Measurements from ENCODE around the gene ECT2. TPM values are rescaled to one million over a fixed set of nuclear protein-coding genes. Genes with fewer than 3 reads are reported as not detected.

The ECT2 gene
- total RNA-seq, 1 experiment from 2014 or later: 98.5 TPM

DNA sequence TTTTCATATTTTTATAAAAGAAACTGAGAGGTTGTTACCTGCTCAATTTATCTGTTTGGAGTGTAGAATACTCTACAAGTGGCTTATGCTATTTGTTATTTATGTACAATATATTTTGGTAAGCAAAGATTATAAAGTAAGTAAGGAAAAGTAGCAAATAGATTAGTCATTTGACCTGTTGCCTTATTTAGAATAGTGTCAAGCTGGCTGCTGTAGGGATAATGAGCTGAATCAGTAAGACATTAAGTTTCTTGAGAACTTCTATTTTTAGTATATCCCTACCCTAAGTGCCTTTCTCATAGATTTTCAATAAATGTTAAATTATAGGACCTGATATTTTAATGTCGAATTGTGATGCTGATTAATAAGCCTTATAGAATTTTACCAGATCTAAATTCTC lies 37.2 kb downstream of the ECT2 start:
- CTCF ChIA-PET: no interaction called here
- Histone ChIP-seq H3K36me3 (ENCODE audit: insufficient read depth, low read length, poor library complexity, severe bottlenecking) (peaks cover 87% of the 10 kb centered on the region), H3K27me3 (replicated peaks; ENCODE audit: insufficient read depth, low read depth, low read length, poor library complexity) (no peaks in the 10 kb centered on the region), H3K4me1 (ENCODE audit: insufficient read depth, low read length, poor library complexity, severe bottlenecking) (no peaks in the 10 kb centered on the region), H3K27ac (ENCODE audit: low read depth, low read length, poor library complexity, severe bottlenecking) (no peak overlapping the region), H3K4me3 (ENCODE audit: low read depth, low read length, poor library complexity, severe bottlenecking) (no peak overlapping the region), H3K9me3 (ENCODE audit: low read depth, low read length, poor library complexity, severe bottlenecking) (no peaks in the 10 kb centered on the region)
- intact Hi-C loops (cut with micrococcal nuclease; ENCODE audit: unreplicated experiment): no loop called here
- no peak for DNase-seq (ENCODE audit: low spot score)
- TF ChIP-seq, protein P1, sequence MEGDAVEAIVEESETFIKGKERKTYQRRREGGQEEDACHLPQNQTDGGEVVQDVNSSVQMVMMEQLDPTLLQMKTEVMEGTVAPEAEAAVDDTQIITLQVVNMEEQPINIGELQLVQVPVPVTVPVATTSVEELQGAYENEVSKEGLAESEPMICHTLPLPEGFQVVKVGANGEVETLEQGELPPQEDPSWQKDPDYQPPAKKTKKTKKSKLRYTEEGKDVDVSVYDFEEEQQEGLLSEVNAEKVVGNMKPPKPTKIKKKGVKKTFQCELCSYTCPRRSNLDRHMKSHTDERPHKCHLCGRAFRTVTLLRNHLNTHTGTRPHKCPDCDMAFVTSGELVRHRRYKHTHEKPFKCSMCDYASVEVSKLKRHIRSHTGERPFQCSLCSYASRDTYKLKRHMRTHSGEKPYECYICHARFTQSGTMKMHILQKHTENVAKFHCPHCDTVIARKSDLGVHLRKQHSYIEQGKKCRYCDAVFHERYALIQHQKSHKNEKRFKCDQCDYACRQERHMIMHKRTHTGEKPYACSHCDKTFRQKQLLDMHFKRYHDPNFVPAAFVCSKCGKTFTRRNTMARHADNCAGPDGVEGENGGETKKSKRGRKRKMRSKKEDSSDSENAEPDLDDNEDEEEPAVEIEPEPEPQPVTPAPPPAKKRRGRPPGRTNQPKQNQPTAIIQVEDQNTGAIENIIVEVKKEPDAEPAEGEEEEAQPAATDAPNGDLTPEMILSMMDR (conservative IDR thresholded peaks at IDR 0.05; ENCODE audit: low read depth, low read length): no peak
- TF ChIP-seq EZH2 (IDR thresholded peaks at IDR 0.05; ENCODE audit: borderline replicate concordance, low read depth, low read length, poor library complexity, severe bottlenecking): no peak
- BruUV-seq (replicated peaks): no TSS peak
- POLR2A ChIA-PET (ENCODE audit: low non-redundant PET): no interaction called here

DNA sequence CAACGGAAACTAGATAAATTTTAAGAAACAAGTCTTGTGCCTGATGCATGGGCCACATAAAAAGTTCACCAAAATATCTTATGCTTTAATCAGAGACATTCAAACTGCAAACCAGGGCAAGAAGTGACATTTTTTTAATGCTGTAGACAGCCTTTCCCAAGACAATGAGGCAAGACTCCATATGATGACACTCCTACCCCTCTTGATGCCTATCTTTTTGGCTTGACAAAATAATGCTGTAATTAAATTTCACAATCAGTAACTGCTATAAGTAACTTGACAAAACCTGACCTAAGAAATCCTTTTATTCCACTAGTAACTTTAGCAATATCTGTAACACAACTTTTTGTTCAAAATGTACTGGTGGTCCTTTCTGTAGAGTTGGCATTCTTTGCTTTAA lies 48.7 kb downstream of the ECT2 start:
- no peak overlapping the region for H3K4me3 ChIP-seq (ENCODE audit: low read depth, low read length, poor library complexity, severe bottlenecking)
- POLR2A ChIA-PET (ENCODE audit: low non-redundant PET): no interaction called here
- no peak for DNase-seq (ENCODE audit: low spot score)
- no peaks in the 10 kb centered on the region for H3K9me3 ChIP-seq (ENCODE audit: low read depth, low read length, poor library complexity, severe bottlenecking)
- intact Hi-C loops (cut with micrococcal nuclease; ENCODE audit: unreplicated experiment): no loop called here
- no TSS peak for BruUV-seq (replicated peaks)
- H3K27ac ChIP-seq (ENCODE audit: low read depth, low read length, poor library complexity, severe bottlenecking): no peak overlapping the region
- TF ChIP-seq EZH2 (IDR thresholded peaks at IDR 0.05; ENCODE audit: borderline replicate concordance, low read depth, low read length, poor library complexity, severe bottlenecking): no peak
- TF ChIP-seq, protein P1 (conservative IDR thresholded peaks at IDR 0.05; ENCODE audit: low read depth, low read length): no peak
- CTCF ChIA-PET: no interaction called here
- H3K4me1 ChIP-seq (ENCODE audit: insufficient read depth, low read length, poor library complexity, severe bottlenecking): no peaks in the 10 kb centered on the region
- no peaks in the 10 kb centered on the region for H3K27me3 ChIP-seq (replicated peaks; ENCODE audit: insufficient read depth, low read depth, low read length, poor library complexity)
- peaks cover 65% of the 10 kb centered on the region for H3K36me3 ChIP-seq (ENCODE audit: insufficient read depth, low read length, poor library complexity, severe bottlenecking)

DNA sequence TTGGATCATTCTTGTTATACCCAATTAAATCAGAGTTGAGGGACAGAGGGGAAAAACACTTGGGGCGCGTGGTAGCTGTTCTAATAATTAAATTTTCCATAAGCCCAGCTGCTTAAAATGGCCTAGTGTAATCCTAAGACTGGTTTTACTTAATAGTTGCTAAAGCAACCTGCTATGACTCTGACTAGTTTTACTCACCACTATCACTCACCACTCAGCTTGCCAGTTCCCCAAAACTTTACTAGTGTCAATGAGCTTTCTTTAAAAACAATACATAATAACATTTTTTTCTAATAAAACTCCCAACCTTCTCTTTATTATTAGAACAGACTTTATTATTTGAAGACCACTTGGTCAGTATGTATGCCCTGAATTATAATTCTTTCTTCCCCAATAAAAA lies 49.6 kb downstream of the ECT2 start:
- no peaks in the 10 kb centered on the region for H3K4me1 ChIP-seq (ENCODE audit: insufficient read depth, low read length, poor library complexity, severe bottlenecking)
- H3K9me3 ChIP-seq (ENCODE audit: low read depth, low read length, poor library complexity, severe bottlenecking): no peaks in the 10 kb centered on the region
- TF ChIP-seq, protein P1 (conservative IDR thresholded peaks at IDR 0.05; ENCODE audit: low read depth, low read length): no peak
- TF ChIP-seq EZH2 (IDR thresholded peaks at IDR 0.05; ENCODE audit: borderline replicate concordance, low read depth, low read length, poor library complexity, severe bottlenecking): no peak
- H3K27ac ChIP-seq (ENCODE audit: low read depth, low read length, poor library complexity, severe bottlenecking): no peak overlapping the region
- no peak for DNase-seq (ENCODE audit: low spot score)
- BruUV-seq (replicated peaks): no TSS peak
- CTCF ChIA-PET: no interaction called here
- H3K27me3 ChIP-seq (replicated peaks; ENCODE audit: insufficient read depth, low read depth, low read length, poor library complexity): no peaks in the 10 kb centered on the region
- POLR2A ChIA-PET (ENCODE audit: low non-redundant PET): no interaction called here
- intact Hi-C loops (cut with micrococcal nuclease; ENCODE audit: unreplicated experiment): loop anchor here (10.0 kb wide), 2 partner anchors 595 to 755 kb away; partner anchors contain the start of gene NLGN1
- peaks cover 65% of the 10 kb centered on the region for H3K36me3 ChIP-seq (ENCODE audit: insufficient read depth, low read length, poor library complexity, severe bottlenecking)
- no peak overlapping the region for H3K4me3 ChIP-seq (ENCODE audit: low read depth, low read length, poor library complexity, severe bottlenecking)

All from A673 (cell line).